NOMO-1 treated with dmso at 0.1 percent for 144 hours (cell line): ENCODE data around the gene KRT23.
A peak's percentile ranks its signal among the peaks of the same experiment; 100 is the strongest.
"Not testable (repeated sequence)": the region's sequence is repeated elsewhere in the genome, so short reads cannot be mapped to it uniquely, and the experiment has no call there.

Experiments
- DNase-seq: peaks from one replicate; lab custom pipeline; 2025; ENCODE audit not compliant: unreplicated experiment; lab: John Stamatoyannopoulos, UW

The KRT23 gene

DNA sequence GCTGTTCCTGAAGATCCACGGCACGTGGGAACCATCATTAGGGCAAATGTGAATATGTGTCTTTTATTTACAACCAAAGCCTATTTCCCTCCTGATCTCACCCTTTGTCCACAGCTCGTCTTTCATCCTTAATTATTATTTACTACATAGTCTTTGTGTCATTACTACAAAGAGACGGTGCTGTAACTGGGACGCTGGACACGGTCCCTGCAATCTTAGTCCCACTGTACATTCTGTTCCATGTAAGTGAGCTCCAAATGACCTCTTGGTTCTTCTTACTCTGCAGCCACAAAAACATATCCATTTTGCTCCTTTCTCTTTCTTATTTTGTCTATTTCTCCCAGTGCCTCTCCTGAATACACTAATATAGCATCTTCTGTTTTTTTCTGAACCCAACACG lies 12.7 kb upstream of the KRT23 start:
- no peak for DNase-seq

DNA sequence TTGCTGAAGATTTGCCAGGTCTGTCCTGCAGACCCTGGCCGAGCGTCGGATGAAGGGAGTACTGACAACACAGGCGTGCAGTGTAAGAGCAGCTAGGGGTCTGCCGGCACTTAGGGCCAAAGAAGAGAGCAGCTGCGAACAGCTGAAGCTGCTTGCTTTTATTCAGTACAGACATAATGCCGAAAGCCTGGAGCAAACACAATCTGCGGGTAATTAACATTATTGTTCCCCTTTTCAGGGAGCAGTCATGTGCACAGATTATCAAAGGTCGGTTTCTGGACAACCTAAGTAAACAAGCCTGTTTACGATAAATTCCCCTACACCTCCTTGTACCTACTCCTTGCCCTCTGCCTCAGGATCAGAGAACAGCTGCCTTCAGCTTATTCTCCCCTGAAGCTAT lies 12.0 kb upstream of the KRT23 start:
- DNase-seq, result no peak

GRCh38 chr17:40947929-40948328 lies 10.5 kb upstream of the KRT23 start:
- no peak for DNase-seq

DNA sequence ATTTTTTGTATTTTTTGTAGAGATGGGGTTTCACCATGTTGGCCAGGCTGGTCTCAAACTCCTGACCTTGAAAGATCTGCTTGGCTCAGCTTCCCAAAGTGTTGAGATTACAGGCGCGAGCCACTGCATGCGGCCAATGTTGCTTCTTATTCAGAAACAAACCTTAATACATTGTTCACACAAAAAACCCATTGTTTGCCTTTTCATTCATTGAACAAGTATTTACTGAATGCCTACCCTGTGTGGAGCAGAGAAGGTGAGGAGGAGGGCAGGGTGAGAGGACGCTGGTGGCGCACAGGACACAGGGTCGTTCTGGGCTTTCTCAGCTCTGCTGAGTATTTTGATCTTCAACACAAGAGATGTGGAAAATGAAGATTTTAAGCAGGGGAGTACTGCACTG lies 8.0 kb upstream of the KRT23 start:
- DNase-seq, result no peak

GRCh38 chr17:40944531-40944930 lies 7.1 kb upstream of the KRT23 start:
- DNase-seq, result no peak

DNA sequence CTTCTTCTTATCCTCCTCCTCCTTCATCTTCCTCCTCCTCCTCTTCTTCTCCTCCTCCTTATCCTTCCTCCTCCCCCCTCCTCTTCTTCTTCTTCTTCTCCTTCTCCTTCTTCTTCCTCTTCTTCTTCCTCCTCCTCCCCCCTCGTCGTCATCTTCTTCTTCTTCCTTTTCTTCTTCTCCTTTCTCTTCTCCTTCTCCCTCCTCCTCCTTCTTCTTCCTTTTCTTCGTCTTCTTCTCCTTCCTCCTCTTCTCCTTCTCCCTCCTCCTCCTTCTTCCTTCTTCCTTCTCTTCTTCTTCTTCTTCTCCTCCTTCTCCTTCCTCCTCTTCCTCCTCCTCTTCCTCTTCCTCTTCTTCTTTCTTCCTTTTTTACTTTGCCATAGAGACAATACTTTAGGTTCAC lies 5.1 kb upstream of the KRT23 start:
- DNase-seq, result no peak

DNA sequence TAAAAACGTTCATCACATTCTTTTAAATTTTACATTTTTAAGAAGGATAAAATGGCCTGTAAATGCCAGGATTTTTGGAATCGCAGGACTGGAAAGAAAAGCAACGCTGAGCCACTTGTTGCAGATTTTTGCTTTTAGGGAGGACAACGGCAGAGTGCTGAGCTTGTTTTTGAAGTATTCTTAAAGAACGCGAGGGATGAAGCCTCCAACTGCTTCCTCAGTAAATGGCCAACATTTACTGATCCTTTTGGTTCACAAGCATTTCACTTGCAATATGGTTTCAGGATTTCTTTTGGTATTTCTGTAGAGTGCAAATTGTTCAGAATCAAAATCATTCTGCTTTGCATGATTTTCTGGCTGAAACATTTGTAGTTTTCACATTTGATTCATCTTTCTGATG lies 2.8 kb upstream of the KRT23 start:
- DNase-seq, result no peak

DNA sequence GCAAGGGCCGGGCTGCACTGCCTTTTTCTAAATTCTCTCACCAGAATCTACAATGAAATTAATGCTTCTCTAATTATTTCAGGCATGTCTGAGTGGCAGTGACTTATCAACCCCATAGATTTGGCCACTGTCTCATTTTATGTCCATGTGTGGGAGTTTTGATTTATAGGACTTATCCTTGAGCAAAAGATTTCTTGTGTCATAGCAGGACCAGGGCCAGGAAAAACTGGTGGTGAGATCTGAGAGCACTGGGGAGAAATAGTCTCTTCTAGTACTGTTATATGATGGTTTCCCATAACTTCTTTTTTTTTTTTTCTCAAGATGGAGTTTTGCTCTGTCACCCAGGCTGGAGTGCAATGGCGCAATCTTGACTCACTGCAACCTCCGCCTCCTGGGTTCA lies 1.5 kb upstream of the KRT23 start:
- no peak for DNase-seq

DNA sequence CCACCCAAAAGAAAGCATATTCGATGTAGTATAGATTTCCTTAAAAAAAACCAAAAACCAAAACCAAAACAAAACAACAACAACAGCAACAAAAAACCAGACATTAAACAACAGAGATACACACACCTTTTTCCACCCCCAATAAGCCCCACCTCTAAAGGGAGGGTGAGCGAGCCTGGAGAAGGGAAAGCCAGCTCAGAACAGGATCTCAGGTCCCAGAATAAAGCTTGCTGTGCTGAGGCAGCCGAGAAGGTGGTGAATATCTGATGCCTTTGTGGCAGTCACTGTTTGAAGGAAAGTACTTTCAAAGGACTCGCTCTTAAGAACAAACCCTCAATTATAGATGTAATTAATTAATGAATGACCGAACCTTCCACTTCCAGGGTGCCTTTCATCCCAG lies 470 bp downstream of the KRT23 start:
- DNase-seq, result no peak

- peak; percentile 51 for DNase-seq
Observed at GRCh38 chr17:40936437-40936971, 942 bp downstream of the KRT23 start.

DNA sequence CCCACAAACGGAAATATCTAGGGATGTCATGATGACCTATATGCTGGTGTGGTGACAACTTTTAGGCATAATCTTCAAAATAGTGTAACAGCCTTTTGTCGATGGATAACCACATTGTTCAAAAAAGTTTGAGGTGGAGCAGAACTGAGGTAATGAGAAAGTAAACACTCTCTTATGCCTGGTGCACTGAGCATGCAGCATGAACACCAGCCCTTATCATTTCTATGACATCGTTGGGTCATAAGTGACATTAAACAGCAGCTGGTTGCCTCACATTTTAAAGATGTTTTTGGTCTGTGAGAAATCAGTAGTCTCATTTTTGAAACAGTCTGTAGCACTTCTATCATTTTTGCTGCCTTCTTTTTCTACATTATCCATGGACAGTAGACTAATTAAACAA lies 1.8 kb downstream of the KRT23 start:
- DNase-seq, result no peak

DNA sequence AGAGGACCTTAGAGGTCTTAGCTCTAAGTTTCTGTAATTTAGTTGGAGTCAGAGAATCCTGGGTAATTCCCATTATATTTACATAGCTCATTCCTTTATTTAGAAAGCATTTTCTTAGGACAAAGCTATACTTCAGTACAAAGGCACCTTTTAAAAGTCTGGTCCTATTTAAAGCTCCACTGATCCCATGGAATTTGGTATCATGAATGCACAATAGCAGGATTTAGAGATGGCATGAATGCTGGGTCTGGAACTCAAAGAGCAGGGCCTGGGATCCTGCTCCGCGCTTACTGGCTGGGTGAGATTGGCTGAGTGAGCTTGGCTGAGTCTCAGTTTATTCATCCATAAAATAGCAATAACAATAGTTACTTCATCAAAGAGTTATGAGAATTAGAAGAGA lies 4.8 kb downstream of the KRT23 start:
- DNase-seq, result no peak

- DNase-seq, result no peak
Observed at GRCh38 chr17:40931311-40931710, 6.1 kb downstream of the KRT23 start.

DNA sequence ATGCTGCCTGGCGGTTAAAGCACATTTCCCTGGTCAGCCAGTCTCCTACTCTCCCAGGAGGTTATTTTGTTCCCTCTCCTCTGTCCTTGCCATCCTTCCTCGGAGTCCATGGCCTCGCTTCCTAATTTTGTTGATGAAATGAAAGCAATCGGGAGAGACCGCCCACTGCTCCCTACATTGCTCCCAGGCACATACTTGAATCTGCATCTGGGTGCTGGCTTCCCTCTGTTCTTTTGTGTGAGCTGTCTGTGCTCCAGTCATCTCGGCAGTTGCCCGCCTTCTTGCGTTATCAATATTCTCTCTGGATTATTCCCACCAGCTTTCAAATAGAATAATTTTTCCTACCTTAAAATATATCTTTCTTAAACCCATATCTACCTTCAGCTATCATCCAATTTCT lies 11.1 kb downstream of the KRT23 start:
- no peak for DNase-seq

GRCh38 chr17:40922239-40922638 lies 15.2 kb downstream of the KRT23 start:
- peak; percentile 24 for DNase-seq

GRCh38 chr17:40921026-40921425 lies 16.4 kb downstream of the KRT23 start:
- DNase-seq, result no peak

DNA sequence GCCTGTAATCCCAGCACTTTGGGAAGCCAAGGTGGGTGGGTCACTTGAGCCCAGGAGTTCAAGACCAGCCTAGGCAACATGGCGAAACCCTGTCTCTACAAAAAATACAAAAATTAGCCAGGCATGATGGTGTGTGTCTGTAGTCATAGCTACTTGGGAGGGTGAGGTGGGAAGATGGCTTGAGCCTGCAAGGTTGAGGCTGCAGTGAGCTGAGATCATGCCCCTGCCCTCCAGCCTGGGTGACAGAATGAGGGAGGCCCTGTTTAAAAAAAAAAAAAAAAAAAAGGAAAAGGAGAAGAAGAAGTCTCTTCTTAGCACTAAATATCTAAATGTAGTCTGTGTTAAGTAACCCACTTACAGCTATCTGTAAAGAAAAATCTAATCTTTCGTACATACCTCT lies 20.3 kb downstream of the KRT23 start:
- not testable (repeated sequence) for DNase-seq

DNA sequence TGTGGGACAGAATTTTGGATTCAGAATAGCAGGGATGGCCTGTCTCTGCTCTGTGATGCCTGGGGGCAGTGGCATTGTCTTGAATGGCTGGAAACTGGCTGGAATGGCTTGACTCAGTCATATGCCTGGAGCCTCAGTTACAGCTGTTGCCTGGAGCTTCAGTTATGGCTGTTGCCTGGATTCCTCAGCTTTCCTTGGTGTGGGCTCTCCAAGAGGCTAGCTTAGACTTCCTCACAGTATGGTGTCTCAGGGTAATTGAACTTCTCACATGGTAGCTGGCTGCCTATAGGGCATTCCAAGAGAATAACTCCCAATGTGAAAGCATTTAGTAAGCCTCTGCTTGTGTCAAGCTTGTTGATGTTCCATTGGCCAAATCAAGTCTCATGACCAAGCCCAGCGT lies 21.1 kb downstream of the KRT23 start:
- no peak for DNase-seq

DNA sequence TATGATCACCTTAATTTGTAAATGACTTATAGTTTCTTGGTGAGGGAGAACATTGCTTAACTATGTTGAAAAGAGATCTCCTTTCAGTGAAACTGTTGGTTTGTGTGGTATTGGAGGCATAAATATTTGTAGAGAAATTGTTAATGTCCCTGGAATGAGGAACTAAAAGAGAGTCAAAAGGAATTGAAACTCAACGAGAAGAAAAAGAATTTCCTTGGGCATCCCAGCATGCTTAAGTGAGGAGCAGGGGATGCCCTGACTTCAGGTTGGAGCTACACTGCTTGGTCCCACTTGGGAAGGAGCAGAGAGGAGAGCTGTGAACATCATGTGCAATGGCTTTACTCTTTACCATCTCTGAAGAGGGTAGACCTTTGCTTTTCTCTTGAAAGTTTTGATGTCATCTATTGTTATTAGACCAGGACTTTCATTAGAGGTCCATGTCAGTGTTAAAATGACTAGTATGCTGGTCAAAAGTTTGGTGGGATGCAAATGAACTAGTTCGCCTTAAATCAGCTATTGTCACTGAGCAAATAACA lies 21.7 kb downstream of the KRT23 start:
- peak; percentile 65 for DNase-seq

GRCh38 chr17:40915199-40915661 lies 22.2 kb downstream of the KRT23 start:
- DNase-seq, result peak; percentile 20

GRCh38 chr17:40914075-40914855 lies 23.2 kb downstream of the KRT23 start:
- no peak for DNase-seq

GRCh38 chr17:40912486-40913210 lies 24.8 kb downstream of the KRT23 start:
- peak; percentile 36 for DNase-seq
